GM18499 (cell line): Measurements from ENCODE around the gene RASL11A.
"Not testable (repeated sequence)": the region's sequence is repeated elsewhere in the genome, so short reads cannot be mapped to it uniquely, and the experiment has no call there.

Source experiments
- ATAC-seq: cut with Tn5 transposase; IDR thresholded peaks from one replicate; pipeline ENCODE4 v1.9.1; 2021; ENCODE audit warnings: moderate number of reproducible peaks; ENCODE audit not compliant: insufficient read depth, unreplicated experiment

The RASL11A gene

DNA sequence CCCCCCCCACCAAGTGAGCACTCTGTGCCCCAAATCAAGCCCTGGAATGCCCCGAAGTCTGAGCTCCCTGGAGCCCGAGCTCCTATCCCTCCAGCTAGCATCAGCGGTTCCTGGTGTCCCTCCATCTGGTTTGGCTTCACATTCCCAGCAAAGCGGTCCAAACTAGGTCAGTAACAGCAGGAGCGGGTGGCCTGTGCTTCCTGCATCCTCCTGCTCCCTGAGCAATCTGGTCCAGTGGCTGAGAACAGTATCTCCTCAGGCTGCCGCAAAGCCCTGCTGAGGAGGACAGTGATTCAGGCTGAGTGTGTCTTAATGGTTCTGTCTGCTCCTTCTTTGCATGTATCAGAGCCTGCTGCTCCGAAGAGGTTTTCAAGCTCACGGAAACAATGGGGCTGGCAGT lies 25.9 kb downstream of the RASL11A start:
- ATAC-seq = no peak

DNA sequence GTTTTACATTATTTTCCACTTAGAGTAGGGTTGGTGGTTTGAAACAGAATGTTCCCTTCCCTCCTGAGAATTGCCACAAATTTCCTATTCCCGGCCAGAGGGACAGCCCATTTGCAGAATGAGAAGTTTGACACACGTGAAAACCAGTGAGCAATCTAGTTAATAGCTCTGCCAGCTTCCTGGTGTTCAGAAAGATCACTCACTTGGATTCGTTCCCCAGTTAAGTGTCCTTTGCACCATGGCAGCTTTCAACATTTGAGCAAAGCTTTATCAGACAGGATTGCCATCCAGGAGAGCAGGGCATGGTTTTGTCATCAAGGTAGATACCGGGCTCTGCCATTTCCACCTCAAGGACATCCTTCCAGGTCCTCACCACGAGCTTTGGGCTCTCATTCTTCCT lies 28.2 kb downstream of the RASL11A start:
- ATAC-seq = no peak

DNA sequence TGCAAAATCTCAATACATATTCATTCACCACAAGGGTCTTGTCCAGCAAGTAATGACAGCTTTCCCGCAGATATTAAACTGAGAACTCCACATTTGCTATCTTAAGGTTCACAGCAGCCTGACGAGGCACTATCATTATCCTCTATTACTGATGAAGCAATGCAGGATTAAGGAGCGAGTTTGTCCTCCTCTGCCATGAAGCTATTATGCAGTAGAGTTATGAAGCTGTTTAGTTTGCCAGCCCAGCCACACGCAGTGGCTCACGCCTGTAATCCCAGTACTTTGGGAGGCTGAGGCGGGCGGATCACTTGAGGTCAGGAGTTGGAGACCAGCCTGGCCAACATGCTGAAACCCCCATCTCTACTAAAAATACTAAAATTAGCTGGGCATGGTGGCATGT lies 29.8 kb downstream of the RASL11A start:
- ATAC-seq = not testable (repeated sequence)

DNA sequence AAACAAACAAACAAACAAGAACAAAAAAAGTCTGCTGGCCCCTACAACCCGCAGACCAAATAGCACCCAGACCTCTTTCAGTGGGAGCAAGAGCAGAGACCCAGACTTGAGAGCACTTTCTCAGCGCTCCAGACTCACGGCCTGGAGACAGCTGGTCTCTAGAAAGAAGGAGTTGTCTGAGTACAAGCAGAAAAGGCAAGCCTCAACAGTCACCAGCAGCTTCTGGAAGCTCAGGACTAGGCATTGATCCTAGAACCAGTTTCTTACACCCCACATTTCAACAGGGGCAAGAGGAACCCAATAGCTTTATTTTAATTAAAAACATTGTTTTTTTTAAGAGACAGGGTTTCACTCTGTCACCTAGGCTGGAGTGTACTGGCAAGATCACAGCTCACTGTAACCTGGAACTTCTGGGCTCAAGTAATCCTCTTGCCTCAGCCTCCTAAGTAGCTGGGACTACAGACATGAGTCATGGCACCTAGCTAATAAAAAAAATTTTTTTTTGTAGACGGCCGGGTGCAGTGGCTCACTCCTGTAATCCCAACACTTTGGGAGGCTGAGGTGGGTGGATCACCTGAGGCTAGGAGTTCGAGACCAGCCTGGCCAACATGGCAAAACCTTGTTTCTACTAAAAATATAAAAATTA lies 30.4 kb downstream of the RASL11A start:
- no peak for ATAC-seq

DNA sequence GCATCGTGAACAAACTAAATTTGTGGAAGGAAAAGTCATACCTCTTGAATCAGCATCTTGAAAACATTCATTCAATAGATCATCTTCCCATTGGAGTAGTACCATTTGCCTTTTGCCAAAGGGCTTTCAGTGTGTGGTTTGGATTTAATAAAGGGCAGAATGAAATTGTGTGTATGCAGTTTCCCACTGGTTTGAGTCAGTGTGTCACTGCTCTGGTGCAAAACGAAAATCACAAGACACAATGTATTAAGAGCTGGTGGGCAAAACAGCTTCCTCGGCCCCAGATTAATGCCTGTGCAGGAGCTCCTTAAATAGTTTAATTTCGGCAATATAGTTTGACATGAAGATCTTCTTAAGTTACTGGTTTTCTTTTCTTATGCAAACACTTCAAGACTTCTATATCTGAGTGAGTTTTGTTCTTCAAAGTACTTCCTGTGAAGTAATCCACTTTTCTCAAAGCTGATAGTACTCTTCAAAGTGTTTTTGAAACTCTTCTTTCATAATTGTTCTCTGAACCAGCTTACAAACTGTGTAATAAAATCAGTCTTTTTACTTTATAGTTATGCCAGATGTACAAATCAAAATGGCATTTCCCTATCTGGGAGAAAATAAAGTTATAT lies 32.1 kb downstream of the RASL11A start:
- ATAC-seq = no peak

DNA sequence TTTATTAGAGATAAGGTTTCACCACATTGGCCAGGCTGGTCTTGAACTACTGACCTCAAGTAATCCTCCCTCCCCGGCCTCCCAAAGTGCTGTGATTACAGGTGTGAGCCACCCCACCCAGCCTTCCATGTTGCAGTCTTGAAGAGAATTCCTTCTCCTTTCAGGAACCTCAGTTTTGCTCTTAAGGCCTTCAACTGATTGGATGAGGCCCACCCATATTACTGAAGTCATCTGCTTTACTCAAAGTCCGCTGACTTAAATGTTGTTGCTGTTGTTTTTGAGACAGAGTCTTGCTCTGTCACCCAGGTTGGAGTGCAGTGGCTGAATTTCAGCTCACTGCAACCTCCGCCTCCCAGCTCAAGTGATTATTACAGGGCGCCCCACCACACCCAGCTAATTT lies 33.5 kb downstream of the RASL11A start:
- no peak for ATAC-seq

DNA sequence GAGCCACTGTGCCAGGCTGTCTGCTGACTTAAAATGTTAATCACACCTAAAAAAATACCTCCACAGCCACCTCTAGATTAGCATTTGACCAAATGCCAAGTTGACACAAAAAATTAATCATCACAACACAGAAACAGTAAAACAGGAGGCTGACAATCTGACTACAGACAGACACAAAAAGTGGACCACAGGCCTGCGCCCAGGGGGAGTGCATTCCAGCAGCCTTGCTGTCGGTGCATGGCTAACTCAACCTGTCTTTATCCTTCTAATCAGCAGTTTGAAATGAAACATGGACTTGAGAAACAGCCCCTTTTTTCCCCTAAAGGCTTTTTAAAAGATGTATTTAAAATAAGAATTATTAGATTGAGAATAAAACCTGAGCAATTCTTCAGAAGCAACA lies 34.0 kb downstream of the RASL11A start:
- no peak for ATAC-seq

DNA sequence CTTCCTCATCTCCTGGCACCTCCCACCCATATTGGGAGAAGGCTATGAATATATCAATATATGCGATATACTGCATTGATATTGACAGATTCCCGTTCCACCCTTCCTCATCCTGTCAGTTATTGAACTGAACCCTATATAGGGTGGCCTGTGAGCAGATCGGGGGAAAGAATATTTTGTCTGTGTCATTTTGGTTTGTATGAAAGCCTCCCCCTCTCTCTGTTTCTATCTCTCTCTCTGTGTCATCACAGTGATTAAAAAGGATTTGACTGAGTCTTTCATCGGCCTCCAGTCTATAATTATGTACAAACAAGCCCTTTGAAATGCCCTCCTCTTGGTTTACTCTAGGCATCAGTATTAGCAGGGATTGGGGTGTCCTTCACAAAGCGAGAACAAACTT lies 35.7 kb downstream of the RASL11A start:
- no peak for ATAC-seq

DNA sequence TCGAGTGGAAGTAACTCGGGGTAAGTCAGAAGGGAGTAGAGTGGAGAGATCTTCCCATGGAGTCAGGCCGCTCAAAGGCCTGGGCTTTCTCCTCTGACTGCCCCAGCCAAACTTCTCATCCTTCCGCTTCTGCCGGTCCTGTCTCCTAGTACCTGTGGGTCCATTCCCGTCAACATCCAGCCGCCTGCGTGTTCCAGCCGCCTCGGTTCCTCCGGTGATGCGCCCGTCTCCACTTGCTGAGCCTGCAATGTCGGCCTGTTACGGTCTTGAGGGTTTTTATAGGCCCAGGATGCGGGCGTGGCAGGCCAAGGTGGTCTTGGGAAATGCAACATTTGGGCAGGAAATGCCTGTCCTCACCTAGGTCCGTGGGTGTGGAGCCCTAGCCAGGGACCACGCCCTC lies 38.3 kb downstream of the RASL11A start:
- ATAC-seq = no peak

DNA sequence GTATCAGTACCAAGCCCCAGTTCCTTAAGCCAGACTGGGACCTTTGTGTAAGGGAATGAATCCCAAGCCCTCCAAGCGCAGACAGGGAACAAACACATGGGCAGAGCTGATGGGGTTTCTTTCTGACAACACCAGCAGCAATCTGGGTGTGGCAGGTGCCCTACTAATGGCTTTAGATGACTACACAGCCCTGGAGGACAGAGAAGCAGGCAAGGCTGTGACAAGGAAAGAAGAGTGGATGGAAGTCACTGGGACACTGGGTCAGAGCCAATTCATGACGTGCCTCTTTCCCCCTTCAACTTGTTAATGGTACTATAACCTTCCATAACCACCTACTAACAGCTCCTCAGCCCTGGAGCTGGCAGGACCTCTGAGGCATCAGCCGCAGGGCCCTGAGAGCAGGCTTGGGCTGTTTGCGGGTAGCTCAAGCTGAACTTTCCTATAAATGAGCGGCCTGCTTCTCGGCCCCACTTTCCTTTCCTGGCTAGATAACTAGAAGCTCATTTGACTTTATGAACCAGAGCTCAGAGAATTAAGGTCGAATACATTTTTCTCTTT lies 38.9 kb downstream of the RASL11A start:
- no peak for ATAC-seq

DNA sequence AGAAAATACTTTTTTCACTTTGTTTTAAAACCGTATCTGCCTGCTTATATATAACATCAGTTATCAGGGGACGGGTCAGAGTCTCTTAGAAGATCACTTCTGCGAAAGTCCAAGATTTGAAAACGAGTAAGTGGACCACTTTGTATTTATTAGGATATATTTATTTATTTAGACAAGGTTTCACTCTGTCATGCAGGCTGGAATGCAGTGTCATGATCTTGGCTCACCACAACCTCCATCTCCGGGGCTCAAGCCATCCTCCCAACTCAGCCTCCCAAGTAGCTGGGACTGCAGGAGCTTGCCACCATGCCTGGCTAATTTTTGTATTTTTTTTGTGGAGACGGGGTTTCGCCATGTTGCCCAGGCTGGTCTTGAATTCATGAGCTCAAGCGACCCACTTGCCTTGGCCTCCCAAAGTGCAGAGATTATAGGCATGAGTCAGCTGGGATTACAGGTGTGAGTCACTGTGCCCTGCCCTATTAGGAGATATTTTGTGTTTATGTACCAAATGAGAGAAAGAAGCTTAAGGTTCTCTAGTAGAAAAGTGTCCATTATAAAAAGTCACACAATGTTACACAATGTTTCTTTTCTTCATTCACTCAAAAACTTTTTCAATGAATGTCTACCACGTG lies 39.5 kb downstream of the RASL11A start:
- no peak for ATAC-seq

DNA sequence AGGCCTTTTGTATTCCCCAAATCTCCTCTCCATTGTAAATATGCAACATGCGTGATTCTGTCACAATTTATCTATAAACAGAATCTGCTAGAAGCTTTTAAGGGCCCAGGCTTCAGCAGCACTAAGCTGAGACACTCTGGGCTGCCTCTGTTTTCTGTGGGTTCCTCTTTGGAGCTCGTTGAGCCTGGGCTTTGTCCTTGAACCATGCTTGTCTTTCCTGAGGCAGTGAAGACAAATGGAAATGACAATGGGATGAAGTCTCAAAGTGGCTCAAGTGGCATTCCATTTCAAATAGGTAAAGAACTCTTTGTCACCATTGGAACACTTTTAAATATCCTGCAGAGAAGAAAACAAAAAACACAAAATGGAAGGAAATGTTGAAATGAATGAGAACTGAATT lies 40.3 kb downstream of the RASL11A start:
- no peak for ATAC-seq

DNA sequence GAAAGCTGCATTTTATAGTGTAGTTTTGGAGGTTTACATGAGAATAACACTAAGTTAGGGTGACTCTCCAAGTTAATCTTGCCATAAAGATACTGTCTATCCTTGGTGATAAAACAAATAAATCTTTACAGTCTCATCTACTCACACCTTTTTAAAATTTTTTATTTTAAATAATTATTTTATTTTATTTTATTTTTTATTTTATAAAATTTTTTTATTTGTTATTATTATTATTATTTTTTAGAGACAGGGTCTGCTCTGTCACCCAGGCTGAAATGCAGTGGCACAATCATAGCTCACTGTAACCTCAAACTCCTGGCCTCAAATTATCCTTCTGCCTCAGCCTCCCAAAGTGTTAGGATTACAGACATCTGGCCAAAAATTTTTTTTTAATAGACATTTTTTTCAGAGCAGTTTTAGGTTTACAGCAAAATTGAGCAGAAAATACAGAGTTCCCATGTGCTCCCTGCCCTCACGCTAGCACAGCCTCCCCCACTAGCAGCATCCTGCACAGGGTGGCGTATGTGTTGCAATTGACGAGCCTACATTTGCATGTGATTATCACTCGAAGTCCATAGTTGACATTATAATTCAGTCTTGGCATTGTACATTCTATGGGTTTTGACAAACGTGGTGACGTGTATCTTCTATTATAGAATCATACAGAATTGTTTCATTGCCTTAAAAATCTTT lies 41.0 kb downstream of the RASL11A start:
- ATAC-seq = no peak

DNA sequence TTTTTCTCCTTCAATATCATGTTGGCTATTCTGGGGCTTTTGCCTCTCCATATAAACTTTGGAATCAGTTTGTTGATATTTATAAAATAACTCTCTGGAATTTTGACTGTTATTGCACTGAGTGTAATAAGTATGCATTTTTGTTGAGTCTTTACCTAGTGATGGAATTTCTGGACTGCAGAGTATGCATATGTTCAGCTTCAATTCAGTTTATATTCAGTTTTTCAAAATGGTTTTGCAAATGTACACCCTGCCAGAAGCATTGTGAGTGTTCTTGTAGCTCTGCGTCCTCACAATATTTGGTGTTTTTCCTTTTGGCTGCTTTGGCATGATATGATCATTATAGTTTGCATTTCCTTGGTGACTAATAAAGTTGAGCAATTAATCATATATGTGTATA lies 43.1 kb downstream of the RASL11A start:
- no peak for ATAC-seq

DNA sequence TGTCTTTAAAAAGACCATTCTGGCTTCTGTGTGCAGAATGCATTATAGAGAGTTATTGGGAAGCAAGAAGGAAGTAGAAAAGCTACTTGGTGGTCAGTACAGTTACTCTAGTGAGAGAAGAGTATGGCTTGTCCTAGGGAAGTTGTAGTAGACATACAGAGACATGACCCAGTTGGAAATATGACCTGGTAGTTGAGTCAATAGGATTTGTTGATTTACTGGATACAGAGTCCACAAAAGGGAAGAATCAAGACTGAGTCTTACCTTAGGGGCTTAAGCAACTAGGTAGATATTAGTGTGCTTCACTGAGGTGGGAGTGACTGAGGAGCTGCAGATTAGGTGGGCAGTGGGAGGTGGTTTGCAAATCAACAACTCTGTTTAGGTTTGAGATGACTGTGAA lies 48.8 kb downstream of the RASL11A start:
- ATAC-seq = no peak

DNA sequence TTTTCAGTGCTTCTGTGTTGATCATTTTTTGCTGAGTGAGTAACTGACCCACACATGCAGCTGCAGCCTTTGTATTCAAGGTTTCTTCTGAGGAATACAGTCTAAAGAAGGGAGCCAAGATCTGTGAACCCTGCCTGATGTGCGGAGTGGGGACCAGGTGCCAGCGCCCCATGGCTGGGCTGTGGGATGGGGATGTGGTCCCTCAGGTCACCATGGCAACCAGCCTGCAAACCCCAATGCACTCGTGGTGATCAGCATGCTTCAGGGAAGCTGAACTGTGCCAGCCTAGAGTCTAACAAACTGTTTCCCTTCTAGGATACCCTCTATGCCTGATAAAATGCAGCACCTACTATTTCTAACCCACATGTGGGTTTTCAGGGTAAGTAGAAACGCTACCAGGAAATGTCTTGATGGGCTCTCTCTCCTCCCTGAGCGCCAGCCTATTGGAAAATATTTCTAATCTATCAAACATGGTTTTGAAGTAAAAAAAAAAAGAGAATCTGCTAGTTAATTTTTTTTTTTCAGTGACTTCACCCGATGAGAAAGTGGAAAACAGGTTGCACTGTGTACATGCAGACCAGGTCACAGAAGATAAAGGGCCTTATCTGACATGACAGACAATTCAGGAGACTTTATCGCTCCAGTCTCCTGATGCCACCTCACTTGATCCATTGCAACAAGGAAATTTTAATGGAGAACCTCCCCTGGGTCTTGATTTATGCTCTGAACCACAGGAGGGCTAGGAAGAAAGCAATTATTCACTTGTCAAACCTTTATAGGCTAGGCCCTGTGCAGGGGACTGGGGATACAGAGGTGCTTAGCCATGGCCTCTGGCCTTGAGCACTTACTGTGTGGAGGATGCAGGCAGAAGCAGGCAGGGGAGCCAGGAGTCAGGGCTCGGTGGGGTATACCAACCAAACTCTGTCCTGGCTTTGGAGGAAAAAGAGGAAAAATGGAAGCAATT lies 51.1 kb downstream of the RASL11A start:
- no peak for ATAC-seq

DNA sequence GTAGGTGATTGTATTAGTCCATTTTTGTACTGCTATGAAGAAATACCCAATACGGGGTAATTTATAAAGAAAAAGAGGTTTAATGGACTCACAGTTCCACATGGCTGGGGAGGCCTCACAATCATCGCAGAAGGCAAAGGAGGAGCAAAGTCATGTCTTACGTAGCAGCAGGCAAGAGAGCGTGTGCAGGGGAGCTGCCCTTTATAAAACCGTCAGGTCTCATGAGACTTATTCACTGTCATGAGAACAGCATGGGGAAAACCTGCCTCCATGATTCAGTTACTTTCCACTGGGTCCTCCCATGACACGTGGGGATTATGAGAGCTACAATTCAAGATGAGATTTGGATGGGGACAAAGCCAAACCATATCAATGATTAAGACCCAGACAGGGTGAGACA lies 51.8 kb downstream of the RASL11A start:
- ATAC-seq = not testable (repeated sequence)
